HEK293 (cell line): ENCODE results near the gene TMEM45B.
A peak's percentile ranks its signal among the peaks of the same experiment; 100 is the strongest.

Source experiments
- ELK4 ChIP-seq: IDR thresholded peaks from 2 replicates; pipeline ENCODE4 v1.6.1; 2011; ENCODE audit warnings: mild to moderate bottlenecking, low read depth, low read length, borderline replicate concordance
- FEZF1 ChIP-seq: fragments of 450-650 bp; formaldehyde crosslinking; IDR thresholded peaks from 2 replicates; pipeline ENCODE4 v1.5.1; 2016; ENCODE audit warnings: missing biosample characterization, missing genetic modification characterization
- PATZ1 ChIP-seq: fragments of 450-650 bp; formaldehyde crosslinking; IDR thresholded peaks from 2 replicates; pipeline ENCODE4 v1.5.1; 2016; ENCODE audit warnings: missing biosample characterization, missing genetic modification characterization
- PRDM2 ChIP-seq: fragments of 450-650 bp; formaldehyde crosslinking; IDR thresholded peaks from 2 replicates; pipeline ENCODE4 v1.5.1; 2016; ENCODE audit warnings: missing biosample characterization, missing genetic modification characterization, borderline replicate concordance
- PRDM6 ChIP-seq: fragments of 450-650 bp; formaldehyde crosslinking; IDR thresholded peaks from 2 replicates; pipeline ENCODE4 v1.5.1; 2017; ENCODE audit warnings: missing biosample characterization, missing genetic modification characterization
- ZBTB21 ChIP-seq: fragments of 450-650 bp; formaldehyde crosslinking; IDR thresholded peaks from 2 replicates; pipeline ENCODE4 v1.5.1; 2017; ENCODE audit warnings: missing biosample characterization, missing genetic modification characterization
- ZBTB8A ChIP-seq: fragments of 450-650 bp; formaldehyde crosslinking; IDR thresholded peaks from 2 replicates; pipeline ENCODE4 v1.5.1; 2016; ENCODE audit warnings: missing biosample characterization, missing genetic modification characterization
- ZFP41 ChIP-seq: fragments of 450-650 bp; formaldehyde crosslinking; IDR thresholded peaks from 2 replicates; pipeline ENCODE4 v1.5.1; 2016; ENCODE audit warnings: missing biosample characterization, missing genetic modification characterization, borderline replicate concordance
- ZNF157 ChIP-seq: fragments of 450-650 bp; formaldehyde crosslinking; IDR thresholded peaks from 2 replicates; pipeline ENCODE4 v1.5.1; 2016; ENCODE audit warnings: missing biosample characterization, missing genetic modification characterization
- ZNF16 ChIP-seq: fragments of 450-650 bp; formaldehyde crosslinking; IDR thresholded peaks from 2 replicates; pipeline ENCODE4 v1.5.1; 2016; ENCODE audit warnings: low read depth, missing biosample characterization, missing genetic modification characterization
- ZNF214 ChIP-seq: fragments of 450-650 bp; formaldehyde crosslinking; IDR thresholded peaks from 2 replicates; pipeline ENCODE4 v1.5.1; 2017; ENCODE audit warnings: missing biosample characterization, mild to moderate bottlenecking, missing genetic modification characterization, borderline replicate concordance
- ZNF561 ChIP-seq: fragments of 450-650 bp; IDR thresholded peaks from 2 replicates; pipeline ENCODE4 v1.5.1; 2018; ENCODE audit warnings: missing biosample characterization, missing genetic modification characterization, borderline replicate concordance
- ZNF624 ChIP-seq: fragments of 450-650 bp; formaldehyde crosslinking; IDR thresholded peaks from 2 replicates; pipeline ENCODE4 v1.5.1; 2017; ENCODE audit warnings: missing biosample characterization, missing genetic modification characterization
- ZNF692 ChIP-seq: fragments of 450-650 bp; formaldehyde crosslinking; IDR thresholded peaks from 2 replicates; pipeline ENCODE4 v1.5.1; 2016; ENCODE audit warnings: missing biosample characterization, missing genetic modification characterization
- TF ChIP-seq, protein P1 (sequence below): fragments of 450-650 bp; formaldehyde crosslinking; conservative IDR thresholded peaks from 2 replicates; pipeline ENCODE4 v1.5.1; 2016; ENCODE audit warnings: low read depth, missing biosample characterization, missing genetic modification characterization

The TMEM45B gene

DNA sequence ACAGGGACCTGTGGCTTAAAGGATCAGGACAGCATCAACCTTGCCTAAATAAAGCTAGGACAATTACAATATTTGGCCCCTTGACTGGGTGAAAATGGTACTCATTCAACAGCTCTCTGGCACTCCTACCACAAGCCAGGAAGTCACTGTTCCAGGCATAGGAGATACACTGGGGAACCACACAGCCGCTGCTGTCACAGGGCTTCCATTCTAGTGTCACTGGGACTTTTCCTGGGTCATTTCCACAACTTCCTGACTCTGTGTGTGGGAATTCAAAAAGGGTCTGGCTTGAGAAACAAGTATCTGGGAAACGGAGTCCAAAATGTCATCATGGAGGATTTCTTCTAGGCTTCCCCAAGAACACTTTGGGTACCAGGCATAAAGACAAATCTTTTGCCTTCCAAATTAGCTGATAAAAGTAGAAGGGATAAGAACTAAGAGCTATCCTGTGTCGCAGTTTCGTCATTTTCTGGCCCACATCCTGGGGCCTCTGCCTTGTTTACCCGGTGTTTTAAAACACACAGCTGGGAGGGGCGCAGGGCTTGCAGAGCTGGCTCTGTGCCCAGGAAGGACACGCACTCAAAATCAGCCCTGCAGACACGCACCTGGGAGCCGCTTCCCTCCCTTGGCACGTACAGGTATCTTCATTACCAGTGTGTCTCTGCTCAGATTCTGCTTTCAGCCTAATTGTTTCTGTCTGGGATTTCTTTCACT lies 38.0 kb downstream of the TMEM45B start (continued):
- TF ChIP-seq PRDM2 (tag by site-specific recombination) (no peak), PRDM6 (tag by site-specific recombination) (no peak), PATZ1 (peak; percentile 49), ZNF692 (tag by site-specific recombination) (0 out of 2 replicates have a peak, but pooled peaks have one; percentile 20), ZBTB8A (tag by site-specific recombination) (peak; percentile 52; the same call in 1 of the 2 replicates), ZNF157 (no peak), ZNF561 (tag by site-specific recombination) (no peak), FEZF1 (tag by site-specific recombination) (peak; percentile 47; the same call in 1 of the 2 replicates), ZBTB21 (tag by site-specific recombination) (no peak), ZNF624 (tag by site-specific recombination) (no peak), ZFP41 (tag by site-specific recombination) (no peak), ZNF16 (tag by site-specific recombination) (no peak), ELK4 (no peak), ZNF214 (tag by site-specific recombination) (no peak)
- TF ChIP-seq, protein P1, sequence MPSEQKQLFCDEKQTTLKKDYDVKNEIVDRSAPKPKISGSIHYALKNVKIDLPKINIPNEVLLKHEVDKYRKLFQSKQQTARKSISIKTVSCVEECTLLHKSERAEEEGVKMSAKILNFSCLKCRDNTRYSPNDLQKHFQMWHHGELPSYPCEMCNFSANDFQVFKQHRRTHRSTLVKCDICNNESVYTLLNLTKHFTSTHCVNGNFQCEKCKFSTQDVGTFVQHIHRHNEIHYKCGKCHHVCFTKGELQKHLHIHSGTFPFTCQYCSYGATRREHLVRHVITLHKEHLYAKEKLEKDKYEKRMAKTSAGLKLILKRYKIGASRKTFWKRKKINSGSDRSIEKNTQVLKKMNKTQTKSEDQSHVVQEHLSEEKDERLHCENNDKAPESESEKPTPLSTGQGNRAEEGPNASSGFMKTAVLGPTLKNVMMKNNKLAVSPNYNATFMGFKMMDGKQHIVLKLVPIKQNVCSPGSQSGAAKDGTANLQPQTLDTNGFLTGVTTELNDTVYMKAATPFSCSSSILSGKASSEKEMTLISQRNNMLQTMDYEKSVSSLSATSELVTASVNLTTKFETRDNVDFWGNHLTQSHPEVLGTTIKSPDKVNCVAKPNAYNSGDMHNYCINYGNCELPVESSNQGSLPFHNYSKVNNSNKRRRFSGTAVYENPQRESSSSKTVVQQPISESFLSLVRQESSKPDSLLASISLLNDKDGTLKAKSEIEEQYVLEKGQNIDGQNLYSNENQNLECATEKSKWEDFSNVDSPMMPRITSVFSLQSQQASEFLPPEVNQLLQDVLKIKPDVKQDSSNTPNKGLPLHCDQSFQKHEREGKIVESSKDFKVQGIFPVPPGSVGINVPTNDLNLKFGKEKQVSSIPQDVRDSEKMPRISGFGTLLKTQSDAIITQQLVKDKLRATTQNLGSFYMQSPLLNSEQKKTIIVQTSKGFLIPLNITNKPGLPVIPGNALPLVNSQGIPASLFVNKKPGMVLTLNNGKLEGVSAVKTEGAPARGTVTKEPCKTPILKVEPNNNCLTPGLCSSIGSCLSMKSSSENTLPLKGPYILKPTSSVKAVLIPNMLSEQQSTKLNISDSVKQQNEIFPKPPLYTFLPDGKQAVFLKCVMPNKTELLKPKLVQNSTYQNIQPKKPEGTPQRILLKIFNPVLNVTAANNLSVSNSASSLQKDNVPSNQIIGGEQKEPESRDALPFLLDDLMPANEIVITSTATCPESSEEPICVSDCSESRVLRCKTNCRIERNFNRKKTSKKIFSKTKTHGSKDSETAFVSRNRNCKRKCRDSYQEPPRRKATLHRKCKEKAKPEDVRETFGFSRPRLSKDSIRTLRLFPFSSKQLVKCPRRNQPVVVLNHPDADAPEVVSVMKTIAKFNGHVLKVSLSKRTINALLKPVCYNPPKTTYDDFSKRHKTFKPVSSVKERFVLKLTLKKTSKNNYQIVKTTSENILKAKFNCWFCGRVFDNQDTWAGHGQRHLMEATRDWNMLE (tag by site-specific recombination) = 0 out of 2 replicates have a peak, but pooled peaks have one; percentile 13
